ENCODE results near the gene CAPRIN2.

- TF ChIP-seq CTCF (IDR thresholded peaks at IDR 0.05; ENCODE audit: low read depth, low read length) (no peak), MAX (IDR thresholded peaks at IDR 0.05; ENCODE audit: low read depth, low read length) (no peak), POLR2A (IDR thresholded peaks at IDR 0.05; ENCODE audit: extremely low read depth, insufficient read length) (no peak), MYC (IDR thresholded peaks at IDR 0.05; ENCODE audit: low read depth, low read length) (no peak)
Observed at GRCh38 chr12:30729547-30729946, 25.2 kb downstream of the CAPRIN2 start.
